OCI-LY1 (cell line): ENCODE measurements around the gene FOXF1.

Experiments used
- EZH2 ChIP-seq: fragments of 200-600 bp; sonication (generic), shearing (Covaris generic); IDR thresholded peaks from 2 replicates; pipeline ENCODE4 v1.8.0; 2017; ENCODE audit warnings: borderline replicate concordance, mixed run types, mild to moderate bottlenecking, antibody characterized with exemption, low read length, moderate library complexity, mixed read lengths
- TF ChIP-seq, protein P1 (sequence below): fragments of 200-600 bp; sonication (generic), shearing (Covaris generic); IDR thresholded peaks from 2 replicates; pipeline ENCODE4 v1.5.1; 2017; ENCODE audit warnings: mild to moderate bottlenecking, antibody characterized with exemption, low read length, moderate library complexity, mixed read lengths

DNA sequence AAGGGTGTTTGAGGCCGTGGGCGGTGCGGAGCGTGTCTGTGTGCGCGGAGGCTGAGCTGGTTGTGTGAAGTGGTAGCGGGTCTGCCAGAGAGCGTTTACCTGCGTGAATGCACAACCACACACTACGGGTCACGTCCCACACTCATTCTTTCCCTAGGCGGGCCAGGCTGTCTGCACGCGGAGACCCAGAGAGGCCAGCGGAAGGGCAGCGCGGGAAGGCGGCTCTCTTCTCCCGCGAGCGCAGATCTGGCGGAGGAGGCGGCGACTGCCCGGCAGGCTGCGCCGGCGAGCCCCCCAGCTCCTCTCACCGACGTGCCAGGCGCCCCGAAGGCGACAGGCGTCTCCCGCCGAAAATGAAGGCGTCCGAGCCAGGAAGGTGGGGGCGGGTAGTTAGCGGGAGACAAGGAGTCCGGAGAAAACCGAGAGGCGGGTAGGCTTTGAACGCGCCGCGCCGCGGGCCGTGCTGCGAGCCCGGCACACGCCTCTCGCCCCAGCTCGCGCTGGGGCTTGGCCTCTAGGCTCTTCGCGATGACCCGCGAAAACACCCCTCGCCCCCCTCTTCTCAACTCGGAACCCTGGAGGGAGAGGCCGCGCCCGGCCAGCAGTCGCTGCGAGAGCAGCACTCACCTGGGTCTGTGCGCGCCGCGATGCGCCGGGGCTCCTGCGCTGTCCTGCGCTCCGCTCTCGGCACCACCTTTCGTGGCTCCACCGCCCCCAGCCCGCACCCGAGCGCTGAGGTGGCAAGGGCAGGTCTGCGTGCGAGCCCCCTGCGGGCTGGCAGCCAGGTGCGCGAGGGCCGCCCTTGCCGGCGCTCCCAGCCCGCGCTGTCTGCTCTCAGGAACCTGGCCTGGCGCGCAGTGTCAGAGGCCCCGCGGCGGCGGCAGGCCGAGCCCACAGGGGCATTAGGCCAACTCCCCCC is 2.0 kb upstream of the FOXF1 start:
- TF ChIP-seq, protein P1, sequence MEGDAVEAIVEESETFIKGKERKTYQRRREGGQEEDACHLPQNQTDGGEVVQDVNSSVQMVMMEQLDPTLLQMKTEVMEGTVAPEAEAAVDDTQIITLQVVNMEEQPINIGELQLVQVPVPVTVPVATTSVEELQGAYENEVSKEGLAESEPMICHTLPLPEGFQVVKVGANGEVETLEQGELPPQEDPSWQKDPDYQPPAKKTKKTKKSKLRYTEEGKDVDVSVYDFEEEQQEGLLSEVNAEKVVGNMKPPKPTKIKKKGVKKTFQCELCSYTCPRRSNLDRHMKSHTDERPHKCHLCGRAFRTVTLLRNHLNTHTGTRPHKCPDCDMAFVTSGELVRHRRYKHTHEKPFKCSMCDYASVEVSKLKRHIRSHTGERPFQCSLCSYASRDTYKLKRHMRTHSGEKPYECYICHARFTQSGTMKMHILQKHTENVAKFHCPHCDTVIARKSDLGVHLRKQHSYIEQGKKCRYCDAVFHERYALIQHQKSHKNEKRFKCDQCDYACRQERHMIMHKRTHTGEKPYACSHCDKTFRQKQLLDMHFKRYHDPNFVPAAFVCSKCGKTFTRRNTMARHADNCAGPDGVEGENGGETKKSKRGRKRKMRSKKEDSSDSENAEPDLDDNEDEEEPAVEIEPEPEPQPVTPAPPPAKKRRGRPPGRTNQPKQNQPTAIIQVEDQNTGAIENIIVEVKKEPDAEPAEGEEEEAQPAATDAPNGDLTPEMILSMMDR = no peak
- no peak for TF ChIP-seq EZH2
